ENCODE data around the gene CLEC16A.

Gene CLEC16A

DNA sequence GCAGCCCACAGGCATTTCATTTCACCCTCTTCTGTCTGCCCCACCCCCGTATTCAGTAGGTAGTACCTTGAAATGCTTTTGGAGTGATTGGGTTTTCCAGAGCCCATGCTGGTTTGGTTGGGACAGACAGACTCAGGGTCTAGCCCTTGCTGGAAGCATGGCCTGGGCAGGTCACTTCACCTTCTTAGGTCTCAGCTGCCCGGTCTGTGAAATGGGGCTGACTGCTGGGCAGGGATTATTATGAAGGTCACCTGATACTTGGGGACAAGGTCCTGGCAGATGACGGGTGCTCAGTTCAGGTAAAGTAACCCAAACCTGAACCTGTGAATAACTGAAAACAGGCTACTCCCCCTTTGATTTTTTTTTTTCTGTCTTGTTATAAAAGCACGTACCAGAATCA, 116.0 kb downstream of the CLEC16A start:
- Histone ChIP-seq H3K9ac (no peak overlapping the region), H3K4me1 (peaks cover 17% of the 10 kb centered on the region), H3K9me3 (no peaks in the 10 kb centered on the region), H3K4me3 (no peak overlapping the region), H3K27ac (no peak overlapping the region), H3K4me2 (no peak overlapping the region), H3K36me3 (peaks cover 57% of the 10 kb centered on the region), H3K27me3 (no peaks in the 10 kb centered on the region), H4K20me1 (no peaks in the 10 kb centered on the region)
- TF ChIP-seq Cebpa-rat (IDR thresholded peaks at IDR 0.05) = no peak

DNA sequence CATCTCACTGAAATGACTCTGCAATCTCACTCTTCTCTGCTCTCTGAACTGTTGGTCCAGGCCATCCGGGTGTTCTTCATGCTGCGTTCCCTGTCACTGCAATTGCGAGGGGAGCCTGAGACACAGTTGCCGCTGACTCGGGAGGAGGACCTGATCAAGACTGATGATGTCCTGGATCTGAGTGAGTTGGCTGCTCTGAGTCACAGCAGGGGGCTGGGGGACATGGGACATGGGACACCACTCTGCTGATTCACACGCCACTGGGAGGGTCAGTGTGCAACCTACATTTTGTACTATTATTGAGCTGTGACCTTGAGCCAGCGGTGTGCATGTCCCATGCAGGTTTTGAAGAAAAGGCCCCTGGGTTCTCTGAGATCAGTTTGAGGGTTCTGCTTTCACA, 116.5 kb downstream of the CLEC16A start:
- Histone ChIP-seq H4K20me1 (no peaks in the 10 kb centered on the region), H3K9ac (no peak overlapping the region), H3K4me2 (no peak overlapping the region), H3K36me3 (peaks cover 62% of the 10 kb centered on the region), H3K4me3 (no peak overlapping the region), H3K4me1 (peaks cover 14% of the 10 kb centered on the region), H3K27me3 (no peaks in the 10 kb centered on the region), H3K9me3 (no peaks in the 10 kb centered on the region), H3K27ac (no peak overlapping the region)
- no peak for TF ChIP-seq Cebpa-rat (IDR thresholded peaks at IDR 0.05)

DNA sequence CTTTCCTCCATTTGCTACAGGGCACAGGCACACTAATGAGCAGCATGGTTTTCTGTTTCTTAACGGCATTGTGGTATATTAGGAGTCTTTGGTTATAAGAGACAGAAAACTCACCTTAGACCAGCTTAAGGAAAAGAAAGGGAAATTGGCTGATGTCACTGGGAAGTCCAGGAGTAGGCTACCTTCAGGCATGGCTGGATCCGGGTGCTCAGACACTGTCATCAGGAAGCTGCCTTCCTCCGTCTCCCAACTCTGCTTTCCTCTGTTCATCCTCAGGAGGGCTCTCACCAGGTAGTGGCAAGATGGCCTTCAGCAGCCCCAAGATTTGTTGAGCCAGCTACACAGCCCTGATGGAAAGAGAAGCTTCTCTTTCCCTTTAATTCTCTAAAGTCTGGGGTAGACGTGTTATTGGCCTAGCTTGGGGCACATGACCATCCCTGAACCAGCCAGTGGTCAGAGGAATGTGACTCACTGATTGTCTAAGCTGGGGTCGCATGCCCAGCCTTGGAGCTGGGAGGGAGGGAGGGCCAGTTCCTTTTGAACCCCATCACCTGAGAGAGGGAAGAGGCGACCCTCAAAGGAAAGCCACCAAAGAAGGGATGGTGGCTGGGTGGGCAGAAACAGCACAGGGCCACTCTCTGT, 117.4 kb downstream of the CLEC16A start:
- H3K27ac ChIP-seq = no peak overlapping the region
- H3K4me3 ChIP-seq = no peak overlapping the region
- no peaks in the 10 kb centered on the region for H4K20me1 ChIP-seq
- H3K9me3 ChIP-seq = no peaks in the 10 kb centered on the region
- no peak overlapping the region for H3K4me2 ChIP-seq
- H3K4me1 ChIP-seq = peaks cover 8% of the 10 kb centered on the region
- H3K27me3 ChIP-seq = no peaks in the 10 kb centered on the region
- no peak overlapping the region for H3K9ac ChIP-seq
- no peak for TF ChIP-seq Cebpa-rat (IDR thresholded peaks at IDR 0.05)
- H3K36me3 ChIP-seq = peaks cover 71% of the 10 kb centered on the region

DNA sequence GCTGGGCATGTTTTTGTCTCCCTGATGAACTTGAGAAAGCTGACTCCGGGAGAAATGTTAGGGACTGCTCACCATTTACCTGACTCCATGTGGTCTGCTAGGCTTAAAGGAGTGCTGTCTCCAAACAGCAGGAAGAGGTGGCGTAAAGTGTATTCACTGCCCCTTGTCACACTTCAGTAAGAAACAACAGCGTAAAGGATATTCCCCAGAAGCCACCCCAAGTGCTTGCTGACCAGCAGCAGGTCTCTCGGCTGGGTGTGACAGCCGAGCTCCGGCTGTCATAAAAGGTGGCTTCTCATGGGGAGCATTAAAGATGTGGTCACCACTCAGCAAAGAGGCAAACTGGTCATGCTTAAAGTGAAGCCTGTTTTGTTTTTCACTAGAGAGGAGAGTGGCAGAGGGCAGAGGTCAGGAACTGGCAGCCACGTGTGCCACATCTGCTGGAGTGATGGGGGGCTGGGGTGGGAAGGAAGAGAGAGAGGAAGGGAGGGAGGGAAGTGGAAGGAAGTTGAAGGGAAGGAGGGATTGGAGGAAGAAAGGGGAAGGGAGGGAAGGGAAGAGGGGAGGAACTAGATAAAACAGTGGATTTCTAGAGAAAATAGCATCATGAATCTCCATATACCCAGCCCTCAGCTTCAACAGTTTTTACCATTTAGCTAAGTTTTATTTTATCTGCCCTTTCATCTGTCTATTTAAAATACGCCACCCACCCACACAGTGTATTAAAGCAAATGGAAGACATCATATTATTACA, 119.3 kb downstream of the CLEC16A start:
- Histone ChIP-seq H3K4me3 (no peak overlapping the region), H3K9ac (no peak overlapping the region), H3K27me3 (no peaks in the 10 kb centered on the region), H4K20me1 (no peaks in the 10 kb centered on the region), H3K4me2 (peak overlapping the region; percentile 31; the same call in 1 of the 2 replicates), H3K4me1 (peaks cover 8% of the 10 kb centered on the region), H3K27ac (no peak overlapping the region), H3K36me3 (peaks cover 79% of the 10 kb centered on the region), H3K9me3 (no peaks in the 10 kb centered on the region)
- TF ChIP-seq Cebpa-rat (IDR thresholded peaks at IDR 0.05) = no peak

DNA sequence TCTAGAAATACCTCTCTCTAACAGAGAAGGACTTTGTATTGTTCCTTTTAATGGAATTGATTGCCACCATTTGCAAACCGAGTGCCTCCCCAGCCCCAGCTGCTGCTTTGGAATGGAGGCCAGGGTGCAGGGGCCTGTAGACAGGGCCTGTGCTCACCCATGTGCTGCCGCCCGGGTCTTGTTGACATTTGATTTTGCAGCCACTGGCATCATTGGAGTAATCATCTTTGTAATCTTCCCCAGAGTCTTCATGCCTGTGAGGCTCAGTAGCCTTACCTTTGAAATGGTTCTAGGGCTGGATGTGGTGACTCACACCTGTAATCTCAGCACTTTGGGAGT, 119.8 kb downstream of the CLEC16A start:
- H3K27ac ChIP-seq = no peak overlapping the region
- H3K4me2 ChIP-seq = no peak overlapping the region
- TF ChIP-seq Cebpa-rat (IDR thresholded peaks at IDR 0.05) = no peak
- H3K9me3 ChIP-seq = no peaks in the 10 kb centered on the region
- peaks cover 8% of the 10 kb centered on the region for H3K4me1 ChIP-seq
- H3K9ac ChIP-seq = no peak overlapping the region
- peaks cover 83% of the 10 kb centered on the region for H3K36me3 ChIP-seq
- H3K27me3 ChIP-seq = no peaks in the 10 kb centered on the region
- no peak overlapping the region for H3K4me3 ChIP-seq
- no peaks in the 10 kb centered on the region for H4K20me1 ChIP-seq

DNA sequence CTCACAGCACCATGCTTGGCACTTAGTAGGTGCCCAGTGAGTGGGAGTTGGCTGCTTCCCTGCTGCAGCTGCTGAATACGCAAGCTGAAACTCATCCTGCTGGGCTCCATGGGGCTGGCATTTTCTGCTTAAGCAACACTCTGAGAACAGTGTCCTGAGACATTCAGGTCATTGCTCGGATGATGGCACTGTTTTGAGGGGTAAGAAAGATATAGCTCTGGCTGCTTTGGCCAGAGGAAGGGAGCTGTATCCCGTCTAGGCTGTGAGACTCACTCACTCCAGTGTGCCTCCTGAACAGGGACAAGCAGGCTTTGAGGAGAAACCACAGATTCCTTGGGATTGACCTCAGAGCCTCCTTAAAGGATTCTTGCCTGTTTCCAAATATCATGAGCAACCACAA, 120.5 kb downstream of the CLEC16A start:
- H3K4me2 ChIP-seq = no peak overlapping the region
- peaks cover 8% of the 10 kb centered on the region for H3K4me1 ChIP-seq
- no peak overlapping the region for H3K27ac ChIP-seq
- no peak overlapping the region for H3K9ac ChIP-seq
- TF ChIP-seq Cebpa-rat (IDR thresholded peaks at IDR 0.05) = no peak
- no peaks in the 10 kb centered on the region for H3K27me3 ChIP-seq
- H3K9me3 ChIP-seq = no peaks in the 10 kb centered on the region
- H4K20me1 ChIP-seq = no peaks in the 10 kb centered on the region
- peaks cover 79% of the 10 kb centered on the region for H3K36me3 ChIP-seq
- no peak overlapping the region for H3K4me3 ChIP-seq

DNA sequence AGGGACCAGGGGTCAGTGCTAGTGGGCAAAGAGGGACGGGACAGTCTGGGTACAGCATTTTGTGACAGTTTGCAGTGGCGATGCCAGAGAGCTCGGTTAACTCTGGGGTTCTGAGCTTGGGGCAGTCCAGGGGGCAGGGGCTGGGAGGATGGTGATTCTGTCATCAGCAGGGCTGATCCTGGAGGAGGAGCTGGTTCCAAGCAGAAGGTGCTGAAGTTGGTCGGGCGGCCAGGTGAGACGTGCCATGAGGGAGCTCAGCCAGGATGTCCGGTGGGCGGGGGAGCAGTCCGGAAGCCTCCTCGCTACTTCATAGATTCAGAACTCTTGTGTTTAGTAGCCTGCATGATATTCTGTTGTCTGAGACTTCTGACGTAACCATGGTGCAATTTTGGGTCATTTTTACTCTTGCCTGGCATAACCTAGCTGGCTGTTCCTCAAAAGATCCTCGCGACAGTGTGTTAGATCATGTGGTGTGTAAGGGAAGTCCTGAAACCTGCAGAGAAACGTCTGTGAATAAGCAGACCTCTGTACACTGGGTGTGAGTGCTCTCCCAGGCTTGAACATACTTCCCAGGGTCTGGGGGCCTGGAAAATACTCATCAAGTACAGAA, 122.0 kb downstream of the CLEC16A start:
- H3K4me3 ChIP-seq = no peak overlapping the region
- H3K27ac ChIP-seq = no peak overlapping the region
- TF ChIP-seq Cebpa-rat (IDR thresholded peaks at IDR 0.05) = no peak
- H3K9ac ChIP-seq = no peak overlapping the region
- H3K9me3 ChIP-seq = no peaks in the 10 kb centered on the region
- H3K27me3 ChIP-seq = no peaks in the 10 kb centered on the region
- H3K36me3 ChIP-seq = peaks cover 70% of the 10 kb centered on the region
- no peak overlapping the region for H3K4me2 ChIP-seq
- peaks cover 8% of the 10 kb centered on the region for H3K4me1 ChIP-seq
- no peaks in the 10 kb centered on the region for H4K20me1 ChIP-seq

DNA sequence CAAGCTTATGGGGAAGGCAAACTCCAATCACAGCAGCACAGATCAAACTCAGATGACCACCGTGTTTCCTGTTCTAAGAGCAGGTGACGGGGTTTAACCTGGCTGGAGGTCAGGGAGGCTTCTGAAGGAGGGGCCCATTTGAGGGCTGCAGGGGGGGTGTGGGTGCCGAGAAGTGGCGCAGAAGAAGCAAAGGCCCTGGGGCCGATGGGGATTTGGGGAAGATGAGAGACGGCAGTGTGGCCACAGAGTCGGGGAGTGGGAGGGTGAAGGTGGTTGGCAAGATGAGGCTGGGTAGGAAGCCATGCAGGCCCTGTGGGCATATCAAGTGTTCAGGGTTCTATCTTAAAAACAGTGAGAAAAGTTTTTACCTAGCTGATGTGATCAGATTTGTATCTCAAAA, 122.9 kb downstream of the CLEC16A start:
- Histone ChIP-seq H3K9me3 (no peaks in the 10 kb centered on the region), H3K36me3 (peaks cover 61% of the 10 kb centered on the region), H4K20me1 (no peaks in the 10 kb centered on the region), H3K4me3 (no peak overlapping the region), H3K9ac (no peak overlapping the region), H3K27me3 (no peaks in the 10 kb centered on the region), H3K27ac (no peak overlapping the region), H3K4me2 (no peak overlapping the region), H3K4me1 (peaks cover 8% of the 10 kb centered on the region)
- TF ChIP-seq Cebpa-rat (IDR thresholded peaks at IDR 0.05) = no peak

DNA sequence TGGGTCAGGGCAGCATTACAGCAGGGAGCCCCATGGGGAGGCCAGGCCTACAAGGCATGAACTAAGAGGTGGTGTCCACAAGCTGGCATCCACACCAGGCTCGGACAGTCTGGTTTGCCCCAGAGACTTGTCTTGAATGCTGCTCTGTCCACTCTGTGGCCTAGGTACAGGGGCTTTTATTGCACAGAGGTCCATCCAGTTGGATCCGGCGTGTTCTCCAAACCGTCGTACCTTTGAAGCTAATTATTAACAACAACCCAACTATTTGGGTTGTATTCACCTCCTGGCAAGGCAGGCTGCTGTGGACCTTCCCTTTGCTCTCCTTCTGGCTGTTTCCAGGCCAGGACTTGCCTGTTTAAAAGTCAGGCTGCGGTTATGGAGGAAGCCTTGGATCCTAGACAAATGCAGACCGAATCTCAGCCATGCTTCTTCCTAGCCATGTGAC, 123.4 kb downstream of the CLEC16A start:
- H3K4me2 ChIP-seq = no peak overlapping the region
- H3K9me3 ChIP-seq = no peaks in the 10 kb centered on the region
- no peak for TF ChIP-seq Cebpa-rat (IDR thresholded peaks at IDR 0.05)

DNA sequence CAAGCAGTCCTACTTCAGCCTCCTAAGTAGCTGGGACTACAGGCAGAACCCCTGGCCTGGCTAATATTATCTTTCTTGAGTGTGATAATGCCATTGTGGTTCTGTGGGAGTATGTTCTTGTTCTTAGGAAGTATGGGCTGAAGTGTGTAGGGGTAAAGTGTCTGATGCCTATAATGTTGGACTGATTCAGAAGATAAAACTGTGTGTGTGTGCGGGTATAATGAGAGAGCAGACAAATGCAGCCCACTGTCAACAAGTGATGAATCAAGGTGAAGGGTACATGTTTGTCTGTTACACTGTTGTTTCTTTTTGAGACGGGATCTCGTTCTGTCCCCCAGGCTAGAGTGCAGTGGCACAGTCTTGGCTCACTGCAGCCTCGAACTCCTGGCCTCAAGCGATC, 127.5 kb downstream of the CLEC16A start:
- H3K36me3 ChIP-seq = peaks cover 49% of the 10 kb centered on the region
- H3K4me3 ChIP-seq = no peak overlapping the region
- H3K9ac ChIP-seq = no peak overlapping the region
- peaks cover 12% of the 10 kb centered on the region; the same call in 1 of the 2 replicates for H4K20me1 ChIP-seq
- H3K4me1 ChIP-seq = peaks cover 28% of the 10 kb centered on the region
- no peak overlapping the region for H3K4me2 ChIP-seq
- no peak for TF ChIP-seq Cebpa-rat (IDR thresholded peaks at IDR 0.05)
- H3K9me3 ChIP-seq = no peaks in the 10 kb centered on the region
- H3K27me3 ChIP-seq = no peaks in the 10 kb centered on the region
- H3K27ac ChIP-seq = no peak overlapping the region

More for the DNA sequence above, 123.4 kb downstream of the CLEC16A start:
- Histone ChIP-seq H3K4me3 (no peak overlapping the region), H3K27ac (no peak overlapping the region), H3K36me3 (peaks cover 58% of the 10 kb centered on the region), H3K9ac (no peak overlapping the region), H3K27me3 (no peaks in the 10 kb centered on the region), H4K20me1 (peaks cover 3% of the 10 kb centered on the region; the same call in 1 of the 2 replicates), H3K4me1 (peaks cover 13% of the 10 kb centered on the region)

All from BLaER1 (cell line).